Measurements from ENCODE around the gene CELSR1. TPM values are rescaled to one million over a fixed set of nuclear protein-coding genes. Genes with fewer than 3 reads are reported as not detected.

Gene CELSR1
- total RNA-seq, 1 experiment from 2014 or later = 22.6 TPM

GRCh38 chr22:46573781-46574437, 36.5 kb upstream of the CELSR1 start:
- no peak overlapping the region for H4K91ac ChIP-seq (ENCODE audit: insufficient read length, low read depth, low read length)
- H2BK20ac ChIP-seq (ENCODE audit: low read depth, low read length, poor library complexity, severe bottlenecking) = no peak overlapping the region
- no peak overlapping the region for H3K27ac Mint-ChIP-seq
- no peak overlapping the region for H3K4me2 ChIP-seq (ENCODE audit: insufficient read depth, insufficient read length, low read length)
- no peak overlapping the region for H3K23ac ChIP-seq (ENCODE audit: insufficient read length, low read depth, low read length)
- H2BK12ac ChIP-seq (ENCODE audit: insufficient read length, low read depth, low read length) = no peak overlapping the region
- H3K4me1 Mint-ChIP-seq = peaks cover 20 to 30% of the 10 kb centered on the region in 2 experiments
- no CpG with 5 or more reads among the region's 18 CpGs for WGBS (ENCODE audit: extremely low coverage, insufficient read length, low lambda C conversion rate)
- H3K4me1 ChIP-seq (ENCODE audit: insufficient read depth, low read length) = no peaks in the 10 kb centered on the region
- no peak overlapping the region for H2AK5ac ChIP-seq (ENCODE audit: insufficient read length, low read length)
- no peak overlapping the region for H4K8ac ChIP-seq (replicated peaks; ENCODE audit: insufficient read length, low read depth, low read length)
- no peak overlapping the region; the same call in 1 of the 2 replicates for H3K14ac ChIP-seq (ENCODE audit: insufficient read depth, low read length)
- no peaks in the 10 kb centered on the region for H3K79me1 ChIP-seq (ENCODE audit: insufficient read depth, low read depth, low read length, poor library complexity, severe bottlenecking)
- H3K27me3 ChIP-seq (ENCODE audit: insufficient read depth, low read length) = no peaks in the 10 kb centered on the region; the same call in 1 of the 2 replicates
- H3K56ac ChIP-seq (ENCODE audit: insufficient read length, low read depth, low read length) = no peak overlapping the region
- no peaks in the 10 kb centered on the region for H3K79me2 ChIP-seq (ENCODE audit: insufficient read depth, low read length)
- no peak overlapping the region for H3T11ph ChIP-seq (ENCODE audit: low read length)
- H3K23me2 ChIP-seq (ENCODE audit: insufficient read length, low read depth, low read length, poor library complexity, severe bottlenecking) = peaks cover 8% of the 10 kb centered on the region
- H3K4ac ChIP-seq (ENCODE audit: low read depth, low read length) = no peak overlapping the region
- no peak overlapping the region for H4K5ac ChIP-seq (ENCODE audit: insufficient read length, low read depth, low read length)
- H3K9me3 ChIP-seq (ENCODE audit: control insufficient read depth, low read depth, low read length) = no peaks in the 10 kb centered on the region
- H3K27me3 Mint-ChIP-seq (ENCODE audit: low read depth) = peaks cover 32% of the 10 kb centered on the region
- no peak for DNase-seq
- no peak overlapping the region for H2BK15ac ChIP-seq (ENCODE audit: low read depth, low read length)
- H3K18ac ChIP-seq (ENCODE audit: insufficient read length, low read depth, low read length) = no peak overlapping the region
- no peak overlapping the region for H3K4me3 Mint-ChIP-seq
- H2BK5ac ChIP-seq (ENCODE audit: insufficient read length, low read length) = no peak overlapping the region
- H3K36me3 Mint-ChIP-seq (ENCODE audit: insufficient read depth in 1 of 3, low read depth in 3 of 3) = peaks cover 0 to 5% (median 0%) of the 10 kb centered on the region in 3 experiments; a peak in 3 of 7 replicates
- H3K9me3 Mint-ChIP-seq = peaks cover 9 to 10% of the 10 kb centered on the region in 2 experiments
- H4K20me1 ChIP-seq (ENCODE audit: control insufficient read depth, insufficient read depth, insufficient read length) = no peaks in the 10 kb centered on the region
- TF ChIP-seq CTCF (conservative IDR thresholded peaks at IDR 0.05) = no peak
- no peak overlapping the region for H2AFZ ChIP-seq (ENCODE audit: low read length)
- H3K27ac ChIP-seq (ENCODE audit: insufficient read length, low read depth, low read length) = no peak overlapping the region
- H3K9ac ChIP-seq (ENCODE audit: extremely low read depth, insufficient read length, low read length) = no peak overlapping the region
- no peak overlapping the region for H2BK120ac ChIP-seq (ENCODE audit: low read depth, low read length, poor library complexity, severe bottlenecking)

All from H9 (cell line).